ENCODE measurements around the gene AKAP10.
"Not testable (repeated sequence)": the region's sequence is repeated elsewhere in the genome, so short reads cannot be mapped to it uniquely, and the experiment has no call there.

GRCh38 chr17:19890001-19890400 lies 87.6 kb downstream of the AKAP10 start:
- TF ChIP-seq HDGF (IDR thresholded peaks at IDR 0.05; ENCODE audit: borderline replicate concordance); FOXA1 (IDR thresholded peaks at IDR 0.05); ELF4 (IDR thresholded peaks at IDR 0.05); PKNOX1 (IDR thresholded peaks at IDR 0.05); SP1 (IDR thresholded peaks at IDR 0.05); TARDBP (IDR thresholded peaks at IDR 0.05); ARNT (IDR thresholded peaks at IDR 0.05); SUZ12 (IDR thresholded peaks at IDR 0.05); ZNF384 (IDR thresholded peaks at IDR 0.05); FOXM1 (IDR thresholded peaks at IDR 0.05; ENCODE audit: borderline replicate concordance); BHLHE40 (IDR thresholded peaks at IDR 0.05; ENCODE audit: borderline replicate concordance): not testable (repeated sequence)

All from HEK293T (cell line).